MM.1S (cell line): ENCODE data around the gene TNFSF8.

Experiments used
- DNase-seq: peaks from one replicate; pipeline ENCODE4 v3.0.0-alpha.2; 2015
- H2AFZ ChIP-seq: fragments of 300-600 bp; sonication (generic); 2 replicates; pipeline ENCODE4 v1.6.0; 2016; ENCODE audit warnings: antibody characterized with exemption, low read length
- H3F3A ChIP-seq: fragments of 300-600 bp; sonication (generic); 2 replicates; pipeline ENCODE4 v1.6.1; 2016; ENCODE audit warnings: mild to moderate bottlenecking, antibody characterized with exemption, low read length, moderate library complexity, mixed read lengths; ENCODE audit not compliant: insufficient read depth
- H3K27ac ChIP-seq: fragments of 300-600 bp; sonication (generic); 2 replicates; pipeline ENCODE4 v1.5.1; 2016; ENCODE audit warnings: mild to moderate bottlenecking, low read length
- H3K27me3 ChIP-seq: fragments of 300-600 bp; sonication (generic); replicated peaks from 2 replicates; pipeline ENCODE4 v1.6.0; 2016; ENCODE audit warnings: low read length; ENCODE audit not compliant: insufficient read depth
- H3K36me3 ChIP-seq: fragments of 300-600 bp; sonication (generic); replicated peaks from 2 replicates; pipeline ENCODE4 v1.6.1; 2016; ENCODE audit warnings: mild to moderate bottlenecking, low read length, mixed read lengths; ENCODE audit not compliant: insufficient read depth
- H3K4me1 ChIP-seq: fragments of 300-600 bp; sonication (generic); 2 replicates; pipeline ENCODE4 v1.6.1; 2016; ENCODE audit warnings: low read length, mixed read lengths
- H3K4me2 ChIP-seq: fragments of 300-600 bp; sonication (generic); 2 replicates; pipeline ENCODE4 v1.6.0; 2016; ENCODE audit warnings: low read depth, low read length
- H3K4me3 ChIP-seq: fragments of 300-600 bp; sonication (generic); 2 replicates; pipeline ENCODE4 v1.5.1; 2016; ENCODE audit warnings: low read length, mixed read lengths
- H3K79me2 ChIP-seq: fragments of 300-600 bp; sonication (generic); 2 replicates; pipeline ENCODE4 v1.6.1; 2016; ENCODE audit warnings: mixed run types, low read length, mixed read lengths
- H3K9ac ChIP-seq: fragments of 300-600 bp; sonication (generic); 2 replicates; pipeline ENCODE4 v1.6.1; 2016; ENCODE audit warnings: low read length, mixed read lengths
- H3K9me2 ChIP-seq: fragments of 300-600 bp; sonication (generic); replicated peaks from 2 replicates; pipeline ENCODE4 v1.6.1; 2016; ENCODE audit warnings: mild to moderate bottlenecking, low read length, mixed read lengths; ENCODE audit not compliant: insufficient read depth
- H3K9me3 ChIP-seq: fragments of 300-600 bp; sonication (generic); replicated peaks from 2 replicates; pipeline ENCODE4 v1.6.1; 2016; ENCODE audit warnings: mild to moderate bottlenecking, low read length, mixed read lengths; ENCODE audit not compliant: insufficient read depth
- H4K20me1 ChIP-seq: fragments of 300-600 bp; sonication (generic); 2 replicates; pipeline ENCODE4 v1.6.1; 2016; ENCODE audit warnings: mild to moderate bottlenecking, low read length, moderate library complexity, mixed read lengths; ENCODE audit not compliant: insufficient read depth
- CTCF ChIP-seq: fragments of 300-600 bp; sonication (generic); IDR thresholded peaks from 2 replicates; pipeline ENCODE4 v1.5.1; 2016; ENCODE audit warnings: antibody characterized with exemption, low read length, mixed read lengths
- EZH2 ChIP-seq: fragments of 300-600 bp; sonication (generic); optimal IDR thresholded peaks from 2 replicates; pipeline ENCODE3; 2017; ENCODE audit warnings: low read depth, mild to moderate bottlenecking, antibody characterized with exemption, low read length, mixed read lengths
- EZH2phosphoT487 ChIP-seq: fragments of 300-600 bp; sonication (generic); IDR thresholded peaks from 2 replicates; pipeline ENCODE4 v1.6.1; 2018; ENCODE audit warnings: antibody characterized with exemption, low read length

The TNFSF8 gene

GRCh38 chr9:114958021-114958843, 27.8 kb upstream of the TNFSF8 start:
- H3K79me2 ChIP-seq = no peaks in the 10 kb centered on the region
- H3F3A ChIP-seq = no peaks in the 10 kb centered on the region
- 0 out of 2 replicates have a peak, but pooled peaks cover 2% of the 10 kb centered on the region for H3K4me1 ChIP-seq
- H3K9ac ChIP-seq = no peak overlapping the region
- no peaks in the 10 kb centered on the region for H3K27me3 ChIP-seq
- no peaks in the 10 kb centered on the region for H3K9me2 ChIP-seq
- H4K20me1 ChIP-seq = no peaks in the 10 kb centered on the region
- TF ChIP-seq EZH2 (no peak), CTCF (no peak), EZH2phosphoT487 (no peak)
- no peak overlapping the region for H3K4me3 ChIP-seq
- no peak overlapping the region for H2AFZ ChIP-seq
- H3K4me2 ChIP-seq = no peak overlapping the region
- no peak overlapping the region for H3K27ac ChIP-seq
- H3K36me3 ChIP-seq = no peaks in the 10 kb centered on the region
- no peaks in the 10 kb centered on the region for H3K9me3 ChIP-seq
- no peak for DNase-seq

- no peak overlapping the region for H3K4me3 ChIP-seq
- no peaks in the 10 kb centered on the region for H3K79me2 ChIP-seq
- H3K4me2 ChIP-seq = no peak overlapping the region
- TF ChIP-seq EZH2phosphoT487 (no peak), EZH2 (no peak), CTCF (no peak)
- no peaks in the 10 kb centered on the region for H3K36me3 ChIP-seq
- no peak overlapping the region for H3K27ac ChIP-seq
- H3K9me2 ChIP-seq = no peaks in the 10 kb centered on the region
- no peaks in the 10 kb centered on the region for H4K20me1 ChIP-seq
- H3K9me3 ChIP-seq = no peaks in the 10 kb centered on the region
- H2AFZ ChIP-seq = no peak overlapping the region
- no peak overlapping the region for H3K9ac ChIP-seq
- no peaks in the 10 kb centered on the region for H3F3A ChIP-seq
- DNase-seq = no peak
- H3K27me3 ChIP-seq = no peaks in the 10 kb centered on the region
- 0 out of 2 replicates have a peak, but pooled peaks cover 2% of the 10 kb centered on the region for H3K4me1 ChIP-seq
Measured at GRCh38 chr9:114957558-114957957, 27.2 kb upstream of the TNFSF8 start.

GRCh38 chr9:114954956-114955582, 24.7 kb upstream of the TNFSF8 start:
- Histone ChIP-seq H3K9me3 (no peaks in the 10 kb centered on the region), H3K4me1 (no peaks in the 10 kb centered on the region), H3K9me2 (no peaks in the 10 kb centered on the region), H3K4me2 (no peak overlapping the region), H2AFZ (no peak overlapping the region), H3K36me3 (no peaks in the 10 kb centered on the region), H3K9ac (no peak overlapping the region), H3K79me2 (no peaks in the 10 kb centered on the region), H3K4me3 (no peak overlapping the region), H3K27ac (no peak overlapping the region), H4K20me1 (no peaks in the 10 kb centered on the region), H3F3A (no peaks in the 10 kb centered on the region), H3K27me3 (no peaks in the 10 kb centered on the region)
- TF ChIP-seq CTCF (no peak), EZH2 (no peak), EZH2phosphoT487 (no peak)
- no peak for DNase-seq
